Right lobe of liver (tissue), 6 donors: ENCODE results near the gene KLK7. TPM values are rescaled to one million over a fixed set of nuclear protein-coding genes. Genes with fewer than 3 reads are reported as not detected.

ENCODE experiments used
- ATAC-seq, 4 donors: fragments of 200-7000 bp; cut with Tn5 transposase; one replicate each; pipeline ENCODE4 v1.9.1; 2020; ENCODE audit warnings: mild to moderate bottlenecking in 4 of 4, moderate library complexity in 4 of 4
- DNase-seq, 3 donors: peaks; one replicate each; pipeline ENCODE4 v3.0.0-alpha.2; 2020
- H3K27ac ChIP-seq, 3 donors: fragments of 200-600 bp; one replicate each; pipeline ENCODE4 v1.8.0; 2022
- H3K27me3 ChIP-seq, 2 donors: fragments of 200-600 bp; one replicate each; pipeline ENCODE4 v1.8.0; 2022
- H3K36me3 ChIP-seq, 4 donors: fragments of 200-600 bp; sonication (generic) in 1 of 4; one replicate each; pipeline versions ENCODE4 v1.5.1 to v1.8.0; 2017 to 2022; ENCODE audit warnings: control low read depth in 1 of 4
- H3K4me1 ChIP-seq, 4 donors: fragments of 200-600 bp; sonication (generic) in 1 of 4; one replicate each; pipeline versions ENCODE4 v1.5.1 to v1.8.0; 2017 to 2022; ENCODE audit warnings: control low read depth in 1 of 4
- H3K4me3 ChIP-seq, 3 donors: fragments of 200-600 bp; one replicate each; pipeline ENCODE4 v1.8.0; 2022
- H3K9me3 ChIP-seq, 4 donors: fragments of 200-600 bp; sonication (generic) in 1 of 4; one replicate each; pipeline versions ENCODE4 v1.5.1 to v1.8.0; 2017 to 2022; ENCODE audit warnings: control low read depth in 1 of 4
- POLR2A ChIP-seq: fragments of 450-650 bp; IDR thresholded peaks from one replicate; pipeline ENCODE4 v1.6.1; 2017; ENCODE audit warnings: antibody characterized with exemption, mild to moderate bottlenecking
- WGBS: methylation state at CpG from one replicate; pipeline ENCODE4 v1.1.6; 2018; ENCODE audit warnings: low coverage, low lambda C conversion rate; ENCODE audit not compliant: insufficient coverage; ENCODE audit errors: missing lambda C conversion rate; 5-methylcytosine and 5-hydroxymethylcytosine counted together
- intact Hi-C, 2 donors: fragments of 100-400 bp; cut with DNase I; formaldehyde crosslinking; loops; one replicate each; pipeline versions ENCODE4 v1.11.2 to v1.14.1; 2022
- total RNA-seq, 6 experiments: library from RNA; depleted of rRNA in 2 of 6; stranded (reverse); fragments of >200 nt in 2 of 6; fragmentation: NEBNext Ultra II Directional in 3 of 6; extraction: Animal tissue kit (Norgen Biotek cat#: 25700) in 3 of 6; gene quantifications; one replicate each; pipeline versions ENCODE4 v1.1.0 to v1.2.4, GENCODE V29; 2016 to 2023
- TF ChIP-seq, protein P1 (sequence below), 4 donors: fragments of 200-600 bp in 3 of 4; fragments of 450-650 bp in 1 of 4; IDR thresholded peaks; one replicate each; pipeline versions ENCODE4 v1.5.1 to v1.8.0; 2016 to 2022; ENCODE audit warnings: antibody characterized with exemption in 4 of 4, mild to moderate bottlenecking in 2 of 4
- donor health status: DM: no; HTN: yes; CAD: no.
- donor health status: DM: no; HTN: no; CAD: no.
- donor health status: DM: no; HTN: no; CAD: no.
- donor health status: DM: no; HTN: yes; CAD: no.
- donor health status: DM: no; HTN: yes; CAD: no.

Gene KLK7
- total RNA-seq, 6 experiments from 2014 or later: not detected

DNA sequence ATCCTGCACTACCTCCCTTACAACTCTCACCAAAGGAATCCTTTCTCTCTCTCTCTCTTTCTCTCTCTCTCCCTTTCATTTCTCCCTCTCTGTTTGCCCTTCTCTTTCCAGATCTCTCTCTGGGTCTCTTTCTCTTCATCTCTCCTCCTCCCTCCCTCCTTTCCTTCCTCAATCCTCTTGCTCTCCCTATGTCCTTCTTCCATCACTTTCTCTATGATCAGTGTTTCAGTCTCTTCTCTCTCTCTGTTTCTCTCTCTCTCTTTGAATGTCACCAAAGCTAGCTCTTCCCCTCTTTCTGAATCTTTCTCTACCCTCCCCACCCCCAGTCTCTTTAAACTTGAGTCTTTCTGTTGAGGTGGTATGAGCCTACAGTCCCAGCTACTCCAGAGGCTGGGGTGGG lies 52.7 kb downstream of the KLK7 start:
- TF ChIP-seq POLR2A: no peak
- TF ChIP-seq, protein P1, sequence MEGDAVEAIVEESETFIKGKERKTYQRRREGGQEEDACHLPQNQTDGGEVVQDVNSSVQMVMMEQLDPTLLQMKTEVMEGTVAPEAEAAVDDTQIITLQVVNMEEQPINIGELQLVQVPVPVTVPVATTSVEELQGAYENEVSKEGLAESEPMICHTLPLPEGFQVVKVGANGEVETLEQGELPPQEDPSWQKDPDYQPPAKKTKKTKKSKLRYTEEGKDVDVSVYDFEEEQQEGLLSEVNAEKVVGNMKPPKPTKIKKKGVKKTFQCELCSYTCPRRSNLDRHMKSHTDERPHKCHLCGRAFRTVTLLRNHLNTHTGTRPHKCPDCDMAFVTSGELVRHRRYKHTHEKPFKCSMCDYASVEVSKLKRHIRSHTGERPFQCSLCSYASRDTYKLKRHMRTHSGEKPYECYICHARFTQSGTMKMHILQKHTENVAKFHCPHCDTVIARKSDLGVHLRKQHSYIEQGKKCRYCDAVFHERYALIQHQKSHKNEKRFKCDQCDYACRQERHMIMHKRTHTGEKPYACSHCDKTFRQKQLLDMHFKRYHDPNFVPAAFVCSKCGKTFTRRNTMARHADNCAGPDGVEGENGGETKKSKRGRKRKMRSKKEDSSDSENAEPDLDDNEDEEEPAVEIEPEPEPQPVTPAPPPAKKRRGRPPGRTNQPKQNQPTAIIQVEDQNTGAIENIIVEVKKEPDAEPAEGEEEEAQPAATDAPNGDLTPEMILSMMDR (IDR thresholded peaks at IDR 0.05): no peak
- H3K4me1 ChIP-seq: no peaks in the 10 kb centered on the region
- no peak for ATAC-seq
- intact Hi-C loops: no loop called here
- DNase-seq: no peak
- H3K4me3 ChIP-seq: no peak overlapping the region
- peaks cover 0 to 4% of the 10 kb centered on the region in 2 donors for H3K27me3 ChIP-seq
- no peaks in the 10 kb centered on the region for H3K36me3 ChIP-seq
- H3K9me3 ChIP-seq: no peaks in the 10 kb centered on the region
- H3K27ac ChIP-seq: no peak overlapping the region

- H3K9me3 ChIP-seq: no peaks in the 10 kb centered on the region
- 62% methylated on average over 3 of the region's 5 CpGs for WGBS
- TF ChIP-seq, protein P1 (IDR thresholded peaks at IDR 0.05): no peak
- DNase-seq: no peak
- H3K27ac ChIP-seq: no peak overlapping the region
- intact Hi-C loops: no loop called here
- ATAC-seq: no peak
- H3K4me1 ChIP-seq: no peaks in the 10 kb centered on the region
- H3K36me3 ChIP-seq: no peaks in the 10 kb centered on the region
- H3K4me3 ChIP-seq: no peak overlapping the region
- H3K27me3 ChIP-seq: peaks cover 0 to 4% of the 10 kb centered on the region in 2 donors
Measured at GRCh38 chr19:50928831-50929230, 54.9 kb downstream of the KLK7 start.

Other genes with a start within 250 kb of the KLK7 start
- gene GPR32, start 213.5 kb downstream of the KLK7 start, total RNA-seq: not detected
- gene ACP4, start 193.5 kb downstream of the KLK7 start, total RNA-seq: under 1 TPM in 1 of 6 experiments, not detected in 5; 0.37 TPM
- not detected for gene KLK1, start 160.1 kb downstream of the KLK7 start, total RNA-seq
- gene KLK15, start 150.3 kb downstream of the KLK7 start, total RNA-seq: not detected
- gene KLK3, start 129.0 kb downstream of the KLK7 start, total RNA-seq: not detected
- not detected for gene KLK2, start 110.5 kb downstream of the KLK7 start, total RNA-seq
- gene KLK4, start 72.5 kb downstream of the KLK7 start, total RNA-seq: not detected
- gene KLK5, start 30.9 kb downstream of the KLK7 start, total RNA-seq: not detected
- not detected for gene KLK6, start 14.3 kb downstream of the KLK7 start, total RNA-seq
- gene KLK8, start 17.7 kb upstream of the KLK7 start, total RNA-seq: not detected
- gene KLK10, start 35.8 kb upstream of the KLK7 start, total RNA-seq: under 1 TPM in 2 of 6 experiments, not detected in 4; 0.13 to 0.43 TPM
- not detected for gene KLK11, start 42.7 kb upstream of the KLK7 start, total RNA-seq
- not detected for gene KLK12, start 51.1 kb upstream of the KLK7 start, total RNA-seq
- gene KLK13, start 81.2 kb upstream of the KLK7 start, total RNA-seq: not detected
- under 1 TPM in 2 of 6 experiments, not detected in 4; 0.17 to 0.18 TPM for gene KLK14, start 99.0 kb upstream of the KLK7 start, total RNA-seq
- 1 to 10 TPM; 3.3 to 6.4 (median 3.9) TPM for gene CTU1, start 124.5 kb upstream of the KLK7 start, total RNA-seq
- gene SIGLEC9, start 141.0 kb upstream of the KLK7 start, total RNA-seq: 1 to 10 TPM; 3.8 to 7.9 (median 4.1) TPM
- gene SIGLEC7, start 158.4 kb upstream of the KLK7 start, total RNA-seq: 1 to 10 TPM; 2.4 to 7.3 (median 3.9) TPM
- 1 to 10 TPM; 1.7 to 5.8 (median 3.8) TPM for gene CD33, start 241.2 kb upstream of the KLK7 start, total RNA-seq